Esophagus (tissue), 2 donors: Measurements from ENCODE around the gene EPO. TPM values are rescaled to one million over a fixed set of nuclear protein-coding genes. Genes with fewer than 3 reads are reported as not detected.
A peak's percentile ranks its signal among the peaks of the same experiment; 100 is the strongest.

Source experiments
- H3K27ac ChIP-seq, 2 donors: one replicate each; pipeline ENCODE4 v1.5.1; 2013; ENCODE audit warnings: low read depth in 2 of 2, mild to moderate bottlenecking in 2 of 2, inconsistent platforms in 1 of 2, low read length in 1 of 2, moderate library complexity in 1 of 2
- H3K27me3 ChIP-seq, 2 donors: one replicate each; pipeline ENCODE4 v1.6.1; 2013; ENCODE audit warnings: low read length in 2 of 2, control low read depth in 1 of 2, mild to moderate bottlenecking in 1 of 2; ENCODE audit not compliant: insufficient read depth in 2 of 2, control insufficient read depth in 1 of 2
- H3K36me3 ChIP-seq, 2 donors: one replicate each; pipeline ENCODE4 v1.6.1; 2013; ENCODE audit warnings: low read length in 1 of 2; ENCODE audit not compliant: control insufficient read depth in 2 of 2, insufficient read depth in 2 of 2
- H3K4me1 ChIP-seq, 2 donors: one replicate each; pipeline ENCODE4 v1.6.1; 2013; ENCODE audit warnings: low read length in 1 of 2; ENCODE audit not compliant: control insufficient read depth in 2 of 2, insufficient read depth in 2 of 2
- H3K4me3 ChIP-seq, 2 donors: one replicate each; pipeline ENCODE4 v1.5.1; 2013; ENCODE audit warnings: low read length in 2 of 2, mild to moderate bottlenecking in 2 of 2, low read depth in 1 of 2, moderate library complexity in 1 of 2
- H3K9me3 ChIP-seq, 2 donors: one replicate each; pipeline ENCODE4 v1.6.1; 2013; ENCODE audit warnings: mild to moderate bottlenecking in 2 of 2, low read depth in 1 of 2, low read length in 1 of 2, moderate library complexity in 1 of 2; ENCODE audit not compliant: control insufficient read depth in 2 of 2, insufficient read depth in 1 of 2
- WGBS, 2 donors: extraction: QIAGEN DNeasy Blood & Tissue Kit; methylation state at CpG; one replicate each; pipeline ENCODE4 v1.1.7; 2013; 5-methylcytosine and 5-hydroxymethylcytosine counted together
- polyA plus RNA-seq, 2 donors: library from polyadenylated mRNA; stranded (reverse); fragments of 200-250 nt; gene quantifications; one replicate each; pipeline ENCODE4 v1.2.3, GENCODE V29; 2013
- donor health status: healthy with polysubstance abuse.
- donor health status: Bipolar disorder and iron deficiency.

The EPO gene
- polyA plus RNA-seq, 2 donors, result 0.04 TPM; not detected in 1

GRCh38 chr7:100731937-100732636 is 11.8 kb downstream of the EPO start:
- Histone ChIP-seq H3K27me3 (no peaks in the 10 kb centered on the region), H3K4me3 (no peak overlapping the region), H3K4me1 (no peaks in the 10 kb centered on the region), H3K27ac (no peak overlapping the region), H3K9me3 (no peaks in the 10 kb centered on the region), H3K36me3 (no peaks in the 10 kb centered on the region)
- WGBS, 2 donors, result 87% methylated on average over 8 of the region's 11 CpGs; no CpG with 5 or more reads in 1 of the 2 donors

GRCh38 chr7:100735730-100736129 is 15.5 kb downstream of the EPO start:
- no peak overlapping the region for H3K4me3 ChIP-seq
- H3K27me3 ChIP-seq, result no peaks in the 10 kb centered on the region
- H3K4me1 ChIP-seq, result no peaks in the 10 kb centered on the region
- H3K36me3 ChIP-seq, result no peaks in the 10 kb centered on the region
- no peak overlapping the region for H3K27ac ChIP-seq
- no peaks in the 10 kb centered on the region for H3K9me3 ChIP-seq
- WGBS, 2 donors, result 68% methylated on average over 3 of the region's 7 CpGs; no CpG with 5 or more reads in 1 of the 2 donors

- H3K36me3 ChIP-seq, result no peaks in the 10 kb centered on the region
- 69% methylated on average over 3 of the region's 13 CpGs; no CpG with 5 or more reads in 1 of the 2 donors for WGBS, 2 donors
- no peak overlapping the region for H3K27ac ChIP-seq
- no peaks in the 10 kb centered on the region for H3K27me3 ChIP-seq
- no peak overlapping the region for H3K4me3 ChIP-seq
- no peaks in the 10 kb centered on the region for H3K9me3 ChIP-seq
- no peaks in the 10 kb centered on the region for H3K4me1 ChIP-seq
These were observed 16.4 kb downstream of the EPO start for GRCh38 chr7:100736671-100737070.

- Histone ChIP-seq H3K36me3 (no peaks in the 10 kb centered on the region), H3K27ac (no peak overlapping the region), H3K4me1 (no peaks in the 10 kb centered on the region), H3K4me3 (no peak overlapping the region), H3K9me3 (no peaks in the 10 kb centered on the region), H3K27me3 (no peaks in the 10 kb centered on the region)
- WGBS, 2 donors, result 90% methylated on average over 2 of the region's 6 CpGs; no CpG with 5 or more reads in 1 of the 2 donors
These were observed 19.7 kb downstream of the EPO start for GRCh38 chr7:100739934-100740333.

GRCh38 chr7:100744605-100745004 is 24.3 kb downstream of the EPO start:
- Histone ChIP-seq H3K9me3 (no peaks in the 10 kb centered on the region), H3K27ac (no peak overlapping the region), H3K36me3 (no peaks in the 10 kb centered on the region), H3K4me1 (peaks cover 2 to 3% of the 10 kb centered on the region in 2 donors), H3K4me3 (no peak overlapping the region), H3K27me3 (no peaks in the 10 kb centered on the region)
- 91 to 94% methylated on average over 14 of the region's 14 CpGs for WGBS, 2 donors

GRCh38 chr7:100745184-100745583 is 24.9 kb downstream of the EPO start:
- Histone ChIP-seq H3K4me3 (peak overlapping the region; percentile 20 to 44), H3K4me1 (peaks cover 2 to 3% of the 10 kb centered on the region in 2 donors), H3K27ac (no peak overlapping the region), H3K36me3 (no peaks in the 10 kb centered on the region), H3K9me3 (no peaks in the 10 kb centered on the region), H3K27me3 (no peaks in the 10 kb centered on the region)
- WGBS, 2 donors, result 3 to 5% methylated on average over 27 to 28 of the region's 28 CpGs

- Histone ChIP-seq H3K27me3 (no peaks in the 10 kb centered on the region), H3K9me3 (no peaks in the 10 kb centered on the region), H3K4me1 (no peaks in the 10 kb centered on the region), H3K4me3 (no peak overlapping the region), H3K27ac (no peak overlapping the region), H3K36me3 (no peaks in the 10 kb centered on the region)
- 76 to 84% methylated on average over 5 of the region's 5 CpGs for WGBS, 2 donors
These were observed 32.7 kb downstream of the EPO start for GRCh38 chr7:100752994-100753393.

GRCh38 chr7:100753750-100754149 is 33.5 kb downstream of the EPO start:
- no peak overlapping the region for H3K4me3 ChIP-seq
- H3K9me3 ChIP-seq, result no peaks in the 10 kb centered on the region
- no peaks in the 10 kb centered on the region for H3K36me3 ChIP-seq
- H3K27ac ChIP-seq, result no peak overlapping the region
- H3K27me3 ChIP-seq, result no peaks in the 10 kb centered on the region
- WGBS, 2 donors, result 73 to 85% methylated on average over 2 to 3 of the region's 3 CpGs
- no peaks in the 10 kb centered on the region for H3K4me1 ChIP-seq

GRCh38 chr7:100759357-100760171 is 39.3 kb downstream of the EPO start:
- Histone ChIP-seq H3K27ac (no peak overlapping the region), H3K36me3 (no peaks in the 10 kb centered on the region), H3K4me1 (peaks cover 0 to 5% of the 10 kb centered on the region in 2 donors), H3K4me3 (no peak overlapping the region), H3K9me3 (no peaks in the 10 kb centered on the region), H3K27me3 (no peaks in the 10 kb centered on the region)
- 71 to 76% methylated on average over 19 of the region's 19 CpGs for WGBS, 2 donors
